SK-N-MC (cell line): ENCODE results near the gene FBXL7.

Experiments used
- DNase-seq: peaks from one replicate; pipeline ENCODE4 v3.0.0-alpha.2; 2011; ENCODE audit warnings: low read depth, low spot score
- H3K27ac ChIP-seq: fragments of 200-600 bp; sonication (generic); 2 replicates; pipeline ENCODE4 v1.5.1; 2016; ENCODE audit warnings: mixed run types
- H3K36me3 ChIP-seq: fragments of 200-600 bp; sonication (generic); 2 replicates; pipeline ENCODE4 v1.6.1; 2017; ENCODE audit warnings: antibody characterized with exemption, low read length, mixed read lengths; ENCODE audit not compliant: insufficient read depth
- H3K4me3 ChIP-seq: fragments of 200-600 bp; sonication (generic); 2 replicates; pipeline ENCODE4 v1.5.1; 2016
- H3K9ac ChIP-seq: fragments of 200-600 bp; sonication (generic); 2 replicates; pipeline ENCODE4 v1.8.0; 2017; ENCODE audit warnings: mixed run types, mixed read lengths; ENCODE audit not compliant: insufficient read length
- H3K9me3 ChIP-seq: fragments of 200-600 bp; sonication (generic); 2 replicates; pipeline ENCODE4 v1.6.1; 2017; ENCODE audit warnings: low read depth, mild to moderate bottlenecking, antibody characterized with exemption, low read length, moderate library complexity, mixed read lengths
- EZH2 ChIP-seq: fragments of 200-600 bp; sonication (generic); IDR thresholded peaks from one replicate; pipeline ENCODE4 v1.6.1; 2017; ENCODE audit warnings: antibody characterized with exemption
- FOXP2 ChIP-seq: optimal IDR thresholded peaks from 2 replicates; pipeline ENCODE3; 2011; ENCODE audit warnings: mild to moderate bottlenecking, moderate library complexity; ENCODE audit not compliant: insufficient read depth; ENCODE audit errors: extremely low read length, control extremely low read depth
- POLR2AphosphoS5 ChIP-seq: IDR thresholded peaks from 2 replicates; pipeline ENCODE4 v1.6.1; 2012; ENCODE audit warnings: mild to moderate bottlenecking, low read depth, low read length, borderline replicate concordance

Gene FBXL7

DNA sequence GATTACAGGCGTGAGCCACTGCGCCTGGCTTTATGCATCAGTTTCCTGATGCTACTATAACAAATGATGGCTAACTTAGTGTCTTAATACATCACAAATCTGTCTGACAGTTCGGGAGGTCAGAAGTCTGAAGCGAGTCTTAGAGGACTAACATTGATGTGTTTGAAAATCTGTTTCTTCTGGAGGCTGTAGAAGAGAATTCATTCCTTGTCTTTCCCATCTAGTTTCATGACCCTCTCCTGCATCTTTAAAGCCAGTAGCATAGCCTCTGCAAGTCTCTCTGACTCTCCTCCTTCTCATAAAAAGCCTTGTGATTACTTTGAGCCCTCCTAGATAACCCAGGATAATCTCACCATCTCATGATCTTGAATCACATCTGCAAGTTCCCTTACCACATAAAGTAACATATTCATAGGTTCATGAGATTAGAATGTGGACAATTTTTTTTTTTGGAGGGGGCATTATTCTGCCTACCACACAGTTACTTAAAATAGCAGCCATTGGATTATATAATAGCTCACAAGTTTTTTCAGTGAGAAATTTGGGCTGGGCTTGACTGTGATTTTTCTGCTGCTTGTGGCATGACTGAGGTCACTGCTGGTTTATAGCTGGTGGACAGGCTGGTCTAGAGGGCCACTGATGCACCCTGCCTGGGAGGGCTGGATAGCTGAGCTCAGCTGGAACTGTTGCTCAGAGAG lies 134.8 kb downstream of the FBXL7 start:
- Histone ChIP-seq H3K9me3 (no peaks in the 10 kb centered on the region), H3K27ac (no peak overlapping the region), H3K9ac (no peak overlapping the region), H3K36me3 (no peaks in the 10 kb centered on the region), H3K4me3 (no peak overlapping the region)
- no peak for DNase-seq
- no peak for TF ChIP-seq POLR2AphosphoS5
- TF ChIP-seq EZH2, result no peak
- TF ChIP-seq FOXP2, result no peak

GRCh38 chr5:15635289-15635616 lies 135.3 kb downstream of the FBXL7 start:
- Histone ChIP-seq H3K9ac (no peak overlapping the region), H3K27ac (no peak overlapping the region), H3K36me3 (no peaks in the 10 kb centered on the region), H3K4me3 (no peak overlapping the region), H3K9me3 (no peaks in the 10 kb centered on the region)
- TF ChIP-seq EZH2 (no peak), FOXP2 (no peak), POLR2AphosphoS5 (no peak)
- no peak for DNase-seq

- no peak overlapping the region for H3K27ac ChIP-seq
- H3K9ac ChIP-seq, result no peak overlapping the region
- no peak for DNase-seq
- H3K36me3 ChIP-seq, result no peaks in the 10 kb centered on the region
- H3K4me3 ChIP-seq, result no peak overlapping the region
- TF ChIP-seq FOXP2 (no peak), EZH2 (no peak), POLR2AphosphoS5 (no peak)
- H3K9me3 ChIP-seq, result no peaks in the 10 kb centered on the region
Observed at GRCh38 chr5:15637345-15637744, 137.4 kb downstream of the FBXL7 start.

DNA sequence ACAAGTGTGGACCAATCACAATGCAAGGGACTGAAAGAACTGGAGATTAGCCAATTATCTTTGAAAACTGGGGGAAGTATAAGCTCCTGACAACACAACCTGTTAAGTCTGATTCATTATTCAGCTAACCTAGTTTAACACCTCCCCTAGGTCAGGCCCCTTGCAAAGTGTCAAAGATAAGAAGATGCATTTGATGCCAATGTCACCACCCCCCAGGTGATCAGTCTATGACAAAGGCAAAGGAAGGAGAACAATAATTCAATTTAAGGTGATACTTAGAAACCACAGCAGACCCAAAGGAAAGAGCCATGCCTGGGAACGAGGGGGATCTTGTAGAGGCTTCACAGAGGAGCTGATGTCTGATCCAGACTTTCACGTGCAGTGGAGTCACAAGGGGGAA lies 137.9 kb downstream of the FBXL7 start:
- no peak for TF ChIP-seq FOXP2
- no peak for TF ChIP-seq POLR2AphosphoS5
- no peak for TF ChIP-seq EZH2
- DNase-seq, result no peak
- no peak overlapping the region for H3K27ac ChIP-seq
- no peaks in the 10 kb centered on the region for H3K9me3 ChIP-seq
- H3K4me3 ChIP-seq, result no peak overlapping the region
- H3K9ac ChIP-seq, result no peak overlapping the region
- H3K36me3 ChIP-seq, result no peaks in the 10 kb centered on the region

- Histone ChIP-seq H3K9ac (no peak overlapping the region), H3K4me3 (no peak overlapping the region), H3K27ac (no peak overlapping the region), H3K9me3 (no peaks in the 10 kb centered on the region), H3K36me3 (no peaks in the 10 kb centered on the region)
- no peak for TF ChIP-seq POLR2AphosphoS5
- TF ChIP-seq EZH2, result no peak
- TF ChIP-seq FOXP2, result no peak
- DNase-seq, result no peak
Observed at GRCh38 chr5:15638296-15638695, 138.3 kb downstream of the FBXL7 start.

GRCh38 chr5:15639288-15639687 lies 139.3 kb downstream of the FBXL7 start:
- H3K36me3 ChIP-seq, result no peaks in the 10 kb centered on the region
- H3K27ac ChIP-seq, result no peak overlapping the region
- H3K4me3 ChIP-seq, result no peak overlapping the region
- H3K9me3 ChIP-seq, result no peaks in the 10 kb centered on the region
- no peak overlapping the region for H3K9ac ChIP-seq
- DNase-seq, result no peak
- no peak for TF ChIP-seq FOXP2
- TF ChIP-seq EZH2, result no peak
- TF ChIP-seq POLR2AphosphoS5, result no peak

DNA sequence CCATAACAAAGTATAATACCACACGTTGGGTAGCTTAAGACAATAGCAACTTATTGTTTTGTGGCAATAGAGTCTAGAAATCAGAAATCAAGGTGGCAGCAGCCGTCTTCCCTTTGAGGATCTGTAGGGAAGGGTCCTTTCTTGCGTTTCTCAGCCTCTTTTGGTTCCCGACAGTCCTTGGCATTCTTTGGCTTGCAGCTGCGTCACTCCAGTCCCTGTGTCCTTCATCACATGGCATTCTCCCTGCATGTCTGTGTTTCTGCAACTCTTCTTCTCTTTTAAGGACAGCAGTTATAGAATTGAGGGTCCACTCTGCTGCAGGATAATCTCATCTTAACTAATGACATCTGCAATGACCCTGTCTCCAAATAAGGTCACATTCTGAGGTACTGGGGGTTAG lies 140.1 kb downstream of the FBXL7 start:
- Histone ChIP-seq H3K36me3 (no peaks in the 10 kb centered on the region), H3K27ac (no peak overlapping the region), H3K9me3 (no peaks in the 10 kb centered on the region), H3K4me3 (no peak overlapping the region), H3K9ac (no peak overlapping the region)
- TF ChIP-seq POLR2AphosphoS5 (no peak), FOXP2 (no peak), EZH2 (no peak)
- DNase-seq, result no peak

DNA sequence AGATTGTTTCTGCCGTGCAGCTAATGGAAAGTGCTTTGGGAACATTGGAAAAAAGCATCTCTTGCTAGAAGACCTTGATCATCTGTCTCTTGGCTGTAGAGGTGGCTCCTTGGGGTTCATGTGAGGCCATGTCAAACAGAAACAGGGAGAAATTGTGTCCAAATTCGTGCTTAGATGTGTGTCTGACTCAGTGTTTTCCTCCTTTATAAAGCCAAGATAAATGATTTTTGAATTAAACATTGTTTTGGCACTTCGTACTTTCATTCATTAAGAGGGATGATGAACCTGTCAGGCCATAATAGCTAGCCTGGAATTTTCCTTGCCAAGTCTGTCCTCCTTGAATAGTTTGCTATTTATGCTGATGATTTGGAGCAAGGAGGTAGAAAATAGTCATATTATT lies 143.8 kb downstream of the FBXL7 start:
- H3K4me3 ChIP-seq, result no peak overlapping the region
- no peak for DNase-seq
- no peaks in the 10 kb centered on the region for H3K36me3 ChIP-seq
- no peak overlapping the region for H3K9ac ChIP-seq
- no peak overlapping the region for H3K27ac ChIP-seq
- no peak for TF ChIP-seq FOXP2
- no peaks in the 10 kb centered on the region for H3K9me3 ChIP-seq

GRCh38 chr5:15645381-15646160 lies 145.6 kb downstream of the FBXL7 start:
- no peak for DNase-seq
- H3K4me3 ChIP-seq, result no peak overlapping the region
- no peak for TF ChIP-seq POLR2AphosphoS5
- TF ChIP-seq FOXP2, result no peak
- no peak for TF ChIP-seq EZH2
- H3K27ac ChIP-seq, result no peak overlapping the region
- no peaks in the 10 kb centered on the region for H3K36me3 ChIP-seq
- H3K9me3 ChIP-seq, result no peaks in the 10 kb centered on the region
- H3K9ac ChIP-seq, result no peak overlapping the region
